ENCODE measurements around the gene PLAC9.
"Not testable (repeated sequence)": the region's sequence is repeated elsewhere in the genome, so short reads cannot be mapped to it uniquely, and the experiment has no call there.

Gene PLAC9

GRCh38 chr10:80132299-80133139, at the start of gene PLAC9:
TSS of gene PLAC9 (plus strand) at chr10:80132730. CDS start at chr10:80132763, 33 bp downstream.
- no peak for DNase-seq

GRCh38 chr10:80090121-80090520, 42.4 kb upstream of the PLAC9 start:
- DNase-seq: no peak

DNA sequence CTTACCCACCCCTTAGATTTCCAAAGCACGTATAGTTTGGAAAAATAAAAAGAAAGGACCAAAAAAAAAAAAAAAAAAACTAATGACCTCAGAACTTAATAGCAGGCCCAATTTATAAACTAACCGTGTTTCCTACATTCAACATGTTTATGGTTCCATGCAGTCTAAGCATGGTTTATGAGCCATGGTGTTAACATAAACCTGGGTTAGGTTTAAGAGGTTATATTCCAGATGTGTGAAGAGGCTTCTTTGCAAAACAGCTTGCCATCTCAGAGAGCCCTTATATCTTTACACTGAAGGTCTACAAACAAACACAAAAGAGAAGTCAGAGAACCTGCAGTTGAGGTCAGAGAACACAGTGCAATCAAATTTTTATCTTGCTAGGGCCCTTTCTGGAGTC, 38.3 kb upstream of the PLAC9 start:
- no peak for DNase-seq

GRCh38 chr10:80098272-80098671, 34.3 kb upstream of the PLAC9 start:
- DNase-seq: not testable (repeated sequence)

DNA sequence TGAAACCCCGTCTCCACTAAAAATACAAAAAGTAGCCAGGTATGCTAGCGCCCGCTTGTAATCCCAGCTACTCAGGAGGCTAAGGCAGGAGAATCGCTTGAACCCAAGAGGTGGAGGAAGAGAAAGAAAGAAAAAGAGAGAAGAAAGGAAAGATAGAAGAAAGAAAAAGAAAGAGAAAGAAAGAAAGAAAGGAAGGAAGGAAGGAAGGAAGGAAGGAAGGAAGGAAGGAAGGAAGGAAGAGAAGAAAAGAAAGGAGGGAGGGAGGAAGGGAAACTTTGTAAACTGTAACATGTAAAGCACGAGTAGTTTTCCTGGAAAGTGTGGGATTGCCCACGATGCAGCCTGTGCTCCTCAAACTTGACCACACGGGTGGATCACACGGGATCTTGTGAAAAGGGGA, 33.2 kb upstream of the PLAC9 start:
- DNase-seq: not testable (repeated sequence)

GRCh38 chr10:80100116-80100515, 32.4 kb upstream of the PLAC9 start:
- DNase-seq: no peak

DNA sequence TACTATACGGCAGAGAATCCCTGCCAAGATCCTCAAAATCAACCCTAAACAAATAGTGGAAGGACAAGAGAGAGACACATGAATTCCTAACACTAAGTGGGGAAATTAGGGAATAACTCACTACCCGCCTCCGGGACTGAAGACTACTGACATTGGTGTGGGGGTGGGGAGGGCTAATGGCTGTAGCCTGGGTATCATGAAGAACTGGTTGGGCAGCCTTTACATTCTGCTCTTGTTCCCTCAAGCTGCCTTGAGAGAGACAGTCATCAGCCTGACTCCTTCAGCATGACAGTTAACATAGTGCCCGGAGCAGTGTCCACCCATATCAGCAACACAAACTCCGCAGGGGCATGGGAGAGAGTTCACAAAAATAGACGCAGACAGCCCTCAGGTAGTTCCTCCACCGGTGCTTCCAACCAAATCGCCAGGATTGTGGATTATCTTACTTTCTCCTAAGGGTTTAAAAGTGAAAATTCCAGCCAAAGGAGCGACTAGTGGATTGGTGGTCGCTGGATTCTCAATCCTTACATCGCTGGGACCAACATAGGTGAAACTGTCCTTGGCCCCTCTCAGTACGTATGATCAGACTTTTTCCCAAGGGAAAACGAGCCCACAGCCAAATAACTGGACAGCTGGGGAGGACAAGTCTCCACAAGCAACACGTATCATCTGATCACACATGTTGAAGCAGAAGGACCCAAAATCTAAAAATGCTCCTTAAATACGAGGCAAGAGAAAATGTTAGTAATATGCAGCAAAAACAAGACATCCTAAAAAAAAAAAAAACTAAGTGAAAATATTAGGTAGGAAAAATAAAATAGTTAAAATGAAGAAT, 31.5 kb upstream of the PLAC9 start:
- DNase-seq: no peak

DNA sequence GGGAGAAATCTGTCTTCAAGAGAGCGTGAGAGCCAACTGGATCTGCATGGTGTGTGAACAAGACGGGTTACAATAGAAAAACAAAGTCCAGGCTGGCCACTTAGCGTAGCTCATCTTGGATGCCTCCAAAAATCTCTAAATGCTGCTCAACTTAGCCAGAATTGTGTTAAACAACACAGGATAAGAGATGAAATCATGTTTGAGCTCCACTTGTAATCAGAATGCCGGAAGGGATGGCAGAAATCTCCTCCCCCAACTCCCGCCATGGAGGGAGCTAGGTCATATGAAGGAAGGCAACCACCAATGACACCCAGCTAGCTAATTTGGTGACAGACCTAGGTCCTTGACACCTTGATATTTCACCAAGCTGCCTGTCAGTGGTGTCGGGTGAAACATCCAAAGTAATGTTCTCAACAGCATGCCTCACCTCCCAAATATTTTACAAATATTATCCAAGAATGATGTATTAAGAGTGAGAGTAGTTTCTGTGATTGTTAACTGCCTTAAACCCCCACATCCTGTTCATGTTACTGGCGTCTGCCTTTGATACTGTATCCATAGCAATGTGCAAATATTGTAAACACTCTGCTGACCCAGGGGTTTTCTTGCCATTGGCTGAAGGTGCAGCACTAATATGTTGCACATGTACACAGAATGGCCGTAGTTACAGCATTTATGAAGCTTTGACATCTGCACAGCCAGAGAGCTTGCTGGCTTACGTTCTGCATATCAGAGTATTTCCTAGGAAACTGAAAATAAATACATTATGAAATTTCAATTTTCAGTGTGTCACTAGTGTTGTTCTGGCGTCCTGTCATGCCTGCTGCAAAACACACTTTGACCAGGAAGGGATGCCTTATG, 28.2 kb upstream of the PLAC9 start:
- no peak for DNase-seq

DNA sequence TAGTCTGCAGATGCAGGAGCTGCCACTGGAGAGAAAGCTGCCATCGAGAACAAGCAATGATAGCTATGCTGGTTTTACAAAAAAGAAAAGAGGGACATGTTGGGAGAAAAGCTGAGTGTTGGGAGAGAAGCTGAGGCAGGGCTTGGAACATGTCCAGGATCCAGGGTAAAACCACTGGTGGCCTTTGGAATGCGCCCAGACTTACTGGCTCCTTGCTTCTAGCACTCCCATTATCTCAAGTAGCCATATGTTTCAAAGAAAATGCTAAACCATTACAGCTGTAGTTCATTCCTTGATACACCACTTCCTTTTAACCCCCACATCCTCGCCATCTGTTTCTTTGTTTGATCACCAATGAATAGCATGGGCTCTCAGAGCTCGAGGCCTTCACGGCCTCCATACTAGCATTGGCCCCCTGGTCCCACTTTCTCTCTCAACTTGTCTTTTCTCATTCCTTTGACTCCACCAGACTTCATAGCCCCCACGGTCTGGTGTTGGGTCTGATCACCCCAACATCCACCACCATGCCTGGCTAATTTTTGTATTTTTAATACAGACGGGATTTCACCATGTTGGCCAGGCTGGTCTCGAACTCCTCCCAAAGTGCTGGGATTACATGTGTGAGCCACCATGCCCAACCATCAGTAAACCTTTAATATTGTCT, 23.8 kb upstream of the PLAC9 start:
- DNase-seq: no peak

DNA sequence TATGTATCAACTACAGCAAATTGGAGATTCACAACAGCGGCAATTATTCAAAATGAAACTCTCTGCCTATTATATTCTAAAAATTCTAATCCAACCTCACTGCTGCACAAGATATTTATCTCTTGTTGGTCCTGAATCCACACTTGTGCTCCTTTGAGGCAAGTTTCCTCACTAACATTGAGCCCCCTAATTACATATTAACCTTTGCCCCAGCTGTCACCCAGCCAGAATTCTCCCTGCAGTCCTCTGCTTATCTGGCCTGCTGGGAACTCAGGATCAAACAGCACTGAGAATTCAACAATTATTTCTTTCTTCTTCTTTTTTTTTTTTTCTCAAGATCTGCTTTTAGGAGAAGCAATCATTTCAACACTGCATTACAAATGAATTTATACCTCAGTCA, 21.5 kb upstream of the PLAC9 start:
- DNase-seq: no peak

GRCh38 chr10:80118669-80119068, 13.9 kb upstream of the PLAC9 start:
- DNase-seq: no peak

- DNase-seq: no peak
Observed at GRCh38 chr10:80122110-80122710, 10.3 kb upstream of the PLAC9 start.

DNA sequence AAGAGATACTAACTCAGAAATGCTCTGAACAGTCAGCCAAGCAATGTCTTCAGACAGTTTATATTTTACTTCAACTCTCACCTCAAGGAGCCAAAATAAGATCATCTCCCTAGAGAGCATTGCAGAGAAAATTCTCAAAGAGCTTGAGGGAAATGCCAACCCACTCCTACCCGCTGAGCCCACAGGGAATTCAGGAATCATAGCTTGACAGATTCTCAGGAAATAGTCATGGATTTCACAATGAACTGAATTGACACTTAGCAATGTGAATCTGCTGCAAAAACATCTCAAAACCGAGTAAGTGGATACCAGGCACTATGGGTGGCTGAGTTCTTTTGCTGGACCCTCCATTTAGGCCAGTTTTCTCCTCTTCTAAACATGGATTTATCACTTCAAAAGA, 9.8 kb upstream of the PLAC9 start:
- DNase-seq: no peak

- no peak for DNase-seq
Observed at GRCh38 chr10:80126876-80127275, 5.7 kb upstream of the PLAC9 start.

- DNase-seq: no peak
Observed at GRCh38 chr10:80131499-80131901, 1.0 kb upstream of the PLAC9 start.

DNA sequence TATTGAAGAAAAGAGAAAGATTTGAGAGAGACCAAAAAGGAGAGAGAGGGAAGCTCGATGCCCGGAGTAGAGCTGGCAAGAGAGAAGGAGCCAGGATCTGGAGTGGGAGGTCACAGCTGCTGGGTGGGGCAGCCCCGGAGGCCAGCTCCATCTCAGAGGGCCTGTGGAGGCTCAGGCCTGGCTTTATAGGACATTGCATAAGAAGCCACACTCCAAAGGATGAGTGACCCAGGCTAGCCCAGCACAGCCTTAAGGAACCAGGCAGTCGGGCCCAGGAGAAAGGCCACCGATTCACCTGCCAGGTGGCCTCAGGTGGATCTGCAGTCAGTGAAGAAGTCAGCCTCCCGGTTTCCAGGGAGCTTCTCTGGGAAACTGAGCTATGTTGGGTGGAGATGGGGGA, 676 bp downstream of the PLAC9 start:
- no peak for DNase-seq

- DNase-seq: not testable (repeated sequence)
Observed at GRCh38 chr10:80133687-80134086, 1.2 kb downstream of the PLAC9 start.

DNA sequence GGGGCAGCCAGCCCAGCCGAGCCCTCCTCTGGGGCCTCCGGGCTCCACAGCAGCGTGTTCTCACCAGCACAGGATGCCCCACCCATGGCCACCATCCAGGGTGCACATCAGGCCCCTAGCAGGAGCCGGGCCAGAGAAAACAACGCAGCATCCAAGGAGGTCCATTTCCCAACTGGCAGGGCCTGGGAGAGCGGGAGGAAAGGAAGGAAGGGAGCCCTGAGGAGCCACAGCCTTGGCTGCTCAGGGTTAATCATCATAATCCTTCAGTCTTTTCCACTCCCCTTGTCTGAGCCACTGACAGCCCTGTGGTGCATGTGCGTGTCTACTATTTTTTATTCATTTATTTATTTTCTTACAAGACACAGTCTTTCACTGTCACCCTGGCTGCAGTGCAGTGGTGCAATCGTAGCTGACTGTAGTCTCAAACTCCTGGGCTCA, 3.6 kb downstream of the PLAC9 start:
- DNase-seq: no peak

DNA sequence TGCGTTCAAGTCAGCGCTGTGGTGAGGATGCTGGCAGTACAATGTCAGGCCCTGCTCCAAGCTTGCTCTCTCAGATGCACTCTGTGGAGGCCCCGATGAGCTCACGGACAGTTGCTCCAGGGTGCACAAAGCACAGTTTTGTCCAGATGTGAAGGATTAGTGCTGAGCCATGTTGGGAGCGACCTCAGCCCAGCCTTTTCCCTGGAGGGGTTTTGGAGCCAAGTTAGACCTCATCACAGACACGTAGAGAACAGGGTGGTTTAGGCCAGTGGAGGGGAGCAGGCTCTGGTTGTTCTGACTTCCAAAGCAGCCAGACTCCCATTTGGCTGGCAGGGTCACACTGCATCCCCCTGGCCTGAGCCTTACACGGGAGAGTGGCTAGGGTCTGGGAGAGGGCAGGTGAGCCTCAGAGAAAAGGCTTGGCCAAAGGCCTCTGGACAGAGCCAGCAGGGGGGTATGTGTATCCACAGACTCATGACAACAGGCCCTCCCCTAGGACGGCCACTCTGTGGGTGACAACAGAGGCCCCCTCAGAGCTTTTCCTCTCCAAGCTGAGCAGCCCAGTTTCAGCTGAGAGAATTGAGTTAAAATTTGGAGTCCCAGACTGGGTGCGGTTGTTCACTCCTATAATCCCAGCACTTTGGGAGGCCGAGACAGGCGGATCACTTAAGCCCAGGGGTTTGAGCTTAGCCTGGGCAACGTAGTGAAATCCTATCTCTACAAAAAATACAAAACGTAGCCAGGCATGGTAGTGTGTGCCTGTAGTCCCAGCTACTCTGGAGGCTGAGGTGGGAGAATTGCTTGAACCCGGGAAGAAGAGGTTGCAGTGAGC, 4.7 kb downstream of the PLAC9 start:
- no peak for DNase-seq

DNA sequence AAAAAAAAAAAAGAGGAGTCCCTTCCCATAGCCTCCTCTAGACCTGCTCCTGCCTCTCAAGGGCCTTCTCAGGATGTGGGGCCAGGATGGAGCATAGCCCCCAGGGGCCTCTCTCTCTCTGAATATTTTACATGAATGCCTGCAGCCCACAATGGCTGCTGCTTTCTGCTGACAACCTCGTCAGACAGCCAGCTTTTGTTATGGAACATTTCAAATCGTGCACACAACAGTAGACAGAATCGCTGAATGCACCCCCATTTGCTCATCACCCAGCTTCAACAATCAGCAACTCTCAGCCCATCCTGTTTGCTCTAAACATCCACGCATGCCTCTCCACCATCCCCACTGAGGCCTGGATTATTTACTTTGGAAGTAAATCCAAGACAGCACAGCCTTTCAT, 5.4 kb downstream of the PLAC9 start:
- DNase-seq: no peak

GRCh38 chr10:80139265-80139664, 6.7 kb downstream of the PLAC9 start:
- DNase-seq: no peak
